NK-92 (cell line): ENCODE results near the gene CIC.
A peak's percentile ranks its signal among the peaks of the same experiment; 100 is the strongest.
"Not testable (repeated sequence)": the region's sequence is repeated elsewhere in the genome, so short reads cannot be mapped to it uniquely, and the experiment has no call there.

Experiments used
- DNase-seq: peaks from one replicate; lab custom pipeline; 2025; ENCODE audit not compliant: unreplicated experiment; lab: John Stamatoyannopoulos, UW

CIC gene

GRCh38 chr19:42254089-42254849 lies 14.8 kb upstream of the CIC start:
- DNase-seq: no peak

- peak; percentile 44 for DNase-seq
Observed at GRCh38 chr19:42254850-42255765, 13.9 kb upstream of the CIC start, which contains the start of gene ERF. TSS of gene ERF (minus strand) at chr19:42255128. CDS start at chr19:42254999, 129 bp downstream.

- no peak for DNase-seq
Observed at GRCh38 chr19:42255766-42256745, 13.0 kb upstream of the CIC start.

- DNase-seq: not testable (repeated sequence)
Observed at GRCh38 chr19:42257842-42258241, 11.2 kb upstream of the CIC start.

- DNase-seq: no peak
Observed at GRCh38 chr19:42261763-42262162, 7.3 kb upstream of the CIC start.

GRCh38 chr19:42266105-42266504 lies 2.9 kb upstream of the CIC start:
- not testable (repeated sequence) for DNase-seq

GRCh38 chr19:42266928-42267603 lies 2.0 kb upstream of the CIC start:
- DNase-seq: not testable (repeated sequence)

GRCh38 chr19:42267644-42268141 lies 1.4 kb upstream of the CIC start:
- no peak for DNase-seq

GRCh38 chr19:42268142-42268703 lies 829 bp upstream of the CIC start:
- DNase-seq: peak; percentile 97

- no peak for DNase-seq
Observed at GRCh38 chr19:42269478-42270345, 660 bp downstream of the CIC start.

GRCh38 chr19:42270346-42271044 lies 1.4 kb downstream of the CIC start:
- DNase-seq: no peak

GRCh38 chr19:42271045-42271419 lies 2.0 kb downstream of the CIC start:
- no peak for DNase-seq

- DNase-seq: no peak
Observed at GRCh38 chr19:42271861-42272534, 2.9 kb downstream of the CIC start.

- DNase-seq: no peak
Observed at GRCh38 chr19:42272535-42272897, 3.5 kb downstream of the CIC start.

GRCh38 chr19:42272989-42273406 lies 3.9 kb downstream of the CIC start:
- DNase-seq: no peak

GRCh38 chr19:42273407-42274064 lies 4.5 kb downstream of the CIC start:
- DNase-seq: no peak

GRCh38 chr19:42274065-42274682 lies 5.1 kb downstream of the CIC start:
- no peak for DNase-seq
